ENCODE measurements around the gene BRSK2.
"Not testable (repeated sequence)": the region's sequence is repeated elsewhere in the genome, so short reads cannot be mapped to it uniquely, and the experiment has no call there.

BRSK2 gene

GRCh38 chr11:1354125-1354938 lies 35.4 kb upstream of the BRSK2 start:
- DNase-seq: no peak

GRCh38 chr11:1356007-1356435 lies 33.7 kb upstream of the BRSK2 start:
- DNase-seq: no peak

- DNase-seq: no peak
Observed at GRCh38 chr11:1356478-1356960, 33.2 kb upstream of the BRSK2 start.

- DNase-seq: no peak
Observed at GRCh38 chr11:1358286-1358685, 31.4 kb upstream of the BRSK2 start.

GRCh38 chr11:1358931-1359330 lies 30.8 kb upstream of the BRSK2 start:
- not testable (repeated sequence) for DNase-seq

GRCh38 chr11:1359556-1359955 lies 30.2 kb upstream of the BRSK2 start:
- DNase-seq: no peak

GRCh38 chr11:1360181-1360834 lies 29.4 kb upstream of the BRSK2 start:
- DNase-seq: no peak

GRCh38 chr11:1360835-1361357 lies 28.8 kb upstream of the BRSK2 start:
- no peak for DNase-seq

GRCh38 chr11:1361882-1362281 lies 27.9 kb upstream of the BRSK2 start:
- no peak for DNase-seq

- no peak for DNase-seq
Observed at GRCh38 chr11:1367721-1368120, 22.0 kb upstream of the BRSK2 start.

- DNase-seq: no peak
Observed at GRCh38 chr11:1368216-1368615, 21.5 kb upstream of the BRSK2 start.

- DNase-seq: no peak
Observed at GRCh38 chr11:1368966-1369365, 20.8 kb upstream of the BRSK2 start.

- DNase-seq: no peak
Observed at GRCh38 chr11:1369371-1370005, 20.2 kb upstream of the BRSK2 start.

GRCh38 chr11:1370186-1371025 lies 19.3 kb upstream of the BRSK2 start:
- no peak for DNase-seq

GRCh38 chr11:1371026-1371325 lies 18.8 kb upstream of the BRSK2 start:
- DNase-seq: no peak

- no peak for DNase-seq
Observed at GRCh38 chr11:1371377-1371776, 18.4 kb upstream of the BRSK2 start.

GRCh38 chr11:1371836-1372465 lies 17.8 kb upstream of the BRSK2 start:
- no peak for DNase-seq

- no peak for DNase-seq
Observed at GRCh38 chr11:1372660-1373059, 17.1 kb upstream of the BRSK2 start.

- no peak for DNase-seq
Observed at GRCh38 chr11:1373536-1374214, 16.1 kb upstream of the BRSK2 start.

- no peak for DNase-seq
Observed at GRCh38 chr11:1375161-1375954, 14.4 kb upstream of the BRSK2 start.

GRCh38 chr11:1375955-1376258 lies 13.8 kb upstream of the BRSK2 start:
- DNase-seq: no peak

Data from DMS 273 treated with DMSO at 0.1 percent for 48 hours (cell line).